ENCODE data around the gene BTN3A1.
"Not testable (repeated sequence)": the region's sequence is repeated elsewhere in the genome, so short reads cannot be mapped to it uniquely, and the experiment has no call there.

Gene BTN3A1

DNA sequence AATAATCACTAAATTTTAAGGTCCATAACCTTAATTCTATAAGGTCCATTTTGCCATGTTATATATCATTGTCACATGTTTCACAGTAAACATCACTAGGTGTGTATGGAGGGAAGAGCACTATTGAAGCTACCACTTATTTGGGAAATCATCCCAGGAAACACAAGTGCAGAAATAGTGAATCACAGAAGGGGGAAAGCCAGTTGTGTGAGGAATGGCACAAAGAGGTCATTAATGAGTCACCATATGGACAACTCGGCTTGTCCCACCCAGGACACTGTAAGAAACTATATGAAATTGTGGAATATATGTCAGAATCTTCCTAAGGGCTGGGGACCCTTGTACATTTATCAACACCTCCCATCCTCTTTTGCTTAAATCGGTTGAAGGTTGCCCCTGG lies 13.7 kb downstream of the BTN3A1 start:
- DNase-seq = no peak

GRCh38 chr6:26416288-26416687 lies 14.2 kb downstream of the BTN3A1 start:
- no peak for DNase-seq

GRCh38 chr6:26418077-26418476 lies 16.0 kb downstream of the BTN3A1 start:
- DNase-seq = not testable (repeated sequence)

- DNase-seq = not testable (repeated sequence)
These were observed 16.7 kb downstream of the BTN3A1 start for GRCh38 chr6:26418795-26419194.

- DNase-seq = peak; percentile 16
These were observed 18.7 kb downstream of the BTN3A1 start for GRCh38 chr6:26420688-26421171.

GRCh38 chr6:26421259-26422144 lies 19.4 kb downstream of the BTN3A1 start:
- DNase-seq = peak; percentile 27

DNA sequence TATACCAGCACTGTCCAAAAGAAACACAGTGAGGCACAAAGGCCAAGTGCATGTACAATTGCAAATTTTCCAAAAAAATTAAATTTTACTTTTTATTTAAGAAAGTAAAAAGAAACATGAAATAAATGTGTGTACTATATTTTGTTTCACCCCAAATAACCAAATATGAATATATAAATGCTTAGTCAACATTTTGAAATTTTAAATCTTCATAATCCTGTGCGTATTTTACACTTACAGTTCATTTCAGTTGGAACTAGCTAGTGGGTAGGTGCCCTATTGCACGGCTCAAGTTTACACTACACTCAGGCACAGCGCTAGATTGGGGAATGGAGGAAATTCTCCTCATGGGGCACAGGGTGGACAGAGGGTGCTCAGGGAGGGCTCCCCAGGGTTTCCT lies 20.3 kb downstream of the BTN3A1 start:
- DNase-seq = no peak

DNA sequence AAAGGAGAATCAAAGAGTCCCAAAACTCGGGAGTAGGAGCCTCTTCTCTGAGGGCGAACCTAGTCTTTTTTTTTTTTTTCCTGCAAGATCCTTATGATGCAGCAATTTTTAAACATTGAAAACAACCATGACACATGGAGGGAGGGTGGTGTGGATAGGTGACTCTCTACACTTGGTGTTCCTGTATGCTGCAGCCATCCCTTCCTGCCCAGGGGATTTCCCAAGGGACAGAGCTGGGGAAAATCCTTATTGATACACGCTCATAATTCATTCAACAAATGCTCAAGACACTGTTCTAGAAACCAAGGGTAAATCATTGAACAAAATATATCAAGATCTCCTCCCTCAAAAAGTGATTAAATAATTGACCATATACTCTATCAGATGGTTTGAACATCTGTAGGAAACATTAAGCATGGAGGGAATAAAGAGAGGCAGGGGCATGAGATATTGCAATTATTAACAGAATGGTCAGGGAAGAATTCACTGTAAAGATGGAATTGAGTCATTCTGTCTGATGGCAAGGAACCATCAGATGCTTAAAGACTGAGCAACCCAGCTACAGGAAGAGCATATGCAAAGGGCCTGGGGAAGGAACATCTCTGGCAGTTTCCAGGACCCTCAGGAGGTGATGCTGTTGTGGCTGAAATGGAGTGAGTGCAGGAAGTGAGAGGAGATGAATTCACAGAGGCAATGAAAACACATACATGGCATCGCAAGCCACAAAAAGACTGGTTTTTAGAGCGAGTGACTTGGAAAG lies 24.8 kb downstream of the BTN3A1 start:
- no peak for DNase-seq

GRCh38 chr6:26427451-26427809 lies 25.4 kb downstream of the BTN3A1 start:
- DNase-seq = no peak

DNA sequence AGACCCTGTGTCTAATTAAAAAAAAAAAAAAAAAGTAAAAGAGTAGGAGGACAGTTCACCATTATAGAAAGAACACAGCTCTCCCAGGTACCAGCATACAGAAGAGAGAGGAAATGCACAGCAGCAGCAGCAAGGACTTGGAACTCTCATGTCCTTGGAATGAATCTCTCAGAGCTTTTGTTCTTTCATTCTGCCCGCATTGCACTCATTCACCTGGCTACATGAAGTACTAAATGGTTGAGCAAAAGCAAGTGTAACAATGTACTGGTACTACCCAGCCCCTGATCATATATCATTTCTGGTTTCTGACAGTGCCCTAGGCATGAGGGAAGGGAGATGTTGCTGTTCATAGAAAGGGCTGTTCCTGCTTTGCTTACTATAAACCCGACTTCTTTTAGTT lies 26.1 kb downstream of the BTN3A1 start:
- no peak for DNase-seq

DNA sequence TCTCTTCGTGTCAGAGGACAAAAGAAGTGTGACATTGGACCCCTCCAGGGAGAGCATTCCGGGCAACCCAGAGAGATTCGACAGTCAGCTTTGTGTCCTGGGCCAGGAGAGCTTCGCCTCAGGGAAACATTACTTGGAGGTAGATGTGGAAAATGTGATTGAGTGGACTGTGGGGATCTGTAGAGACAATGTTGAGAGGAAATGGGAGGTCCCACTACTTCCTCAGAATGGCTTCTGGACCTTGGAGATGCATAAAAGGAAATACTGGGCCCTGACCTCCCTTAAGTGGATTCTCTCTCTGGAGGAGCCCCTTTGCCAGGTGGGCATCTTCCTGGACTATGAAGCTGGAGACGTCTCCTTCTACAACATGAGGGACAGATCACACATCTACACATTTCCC lies 28.7 kb downstream of the BTN3A1 start:
- DNase-seq = no peak

DNA sequence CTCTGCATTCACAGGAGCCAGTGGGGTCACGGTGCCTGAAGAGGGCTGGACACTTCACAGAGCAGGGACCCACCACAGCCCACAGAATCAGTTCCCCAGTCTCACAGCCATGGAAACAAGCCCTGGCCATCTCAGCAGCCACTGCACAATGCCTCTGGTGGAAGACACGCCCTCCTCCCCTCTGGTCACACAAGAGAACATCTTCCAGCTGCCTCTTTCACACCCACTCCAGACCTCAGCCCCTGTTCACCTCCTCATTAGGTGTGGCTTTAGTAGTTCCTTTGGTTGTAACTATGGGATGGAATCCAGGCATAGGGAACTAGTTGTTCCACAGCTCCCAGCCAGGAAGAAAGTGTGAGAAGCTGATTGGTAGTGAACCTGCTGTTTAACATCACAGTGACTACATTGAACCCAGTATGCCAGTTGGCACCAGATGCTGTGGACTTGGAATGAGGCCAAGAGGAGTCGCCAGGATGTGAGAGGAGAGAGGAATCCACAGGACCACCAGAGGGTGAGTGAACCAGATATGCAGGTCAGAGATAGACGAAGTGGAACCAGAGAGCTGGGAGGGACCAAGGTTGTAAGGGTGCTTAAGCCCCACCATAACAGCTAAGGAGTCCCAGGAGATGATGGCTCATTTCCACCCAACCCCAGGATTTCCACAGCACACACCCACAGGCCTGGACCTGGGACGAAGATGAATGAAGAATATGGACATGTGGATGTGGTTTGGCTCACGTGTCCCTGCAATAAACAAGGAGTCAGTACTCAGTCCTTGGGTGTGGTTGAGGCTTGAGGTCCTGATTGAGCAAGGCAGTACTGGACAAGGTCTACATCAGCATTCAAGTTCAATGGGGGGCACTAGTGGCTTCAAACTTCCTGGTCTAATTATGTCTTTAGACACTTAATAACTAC lies 29.4 kb downstream of the BTN3A1 start:
- DNase-seq = no peak

- DNase-seq = no peak
These were observed 30.6 kb downstream of the BTN3A1 start for GRCh38 chr6:26432627-26433201.

DNA sequence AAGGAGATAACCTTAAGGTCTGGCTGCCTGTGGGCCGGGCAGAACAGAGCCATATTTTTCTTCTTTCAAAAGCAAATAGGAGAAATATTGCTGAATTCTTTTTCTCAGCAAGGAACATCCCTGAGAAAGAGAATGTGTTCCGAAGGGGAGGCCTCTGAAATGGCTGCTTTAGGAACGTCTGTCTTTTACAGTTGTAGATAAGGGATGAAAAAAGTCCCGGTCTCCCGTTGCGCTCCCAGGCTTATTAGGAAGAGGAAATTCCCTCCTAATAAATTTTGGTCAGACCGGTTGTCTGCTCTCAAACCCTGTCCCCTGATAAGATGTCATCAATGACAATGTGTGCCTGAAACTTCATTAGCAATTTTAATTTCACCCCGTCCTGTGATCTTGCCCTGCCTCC lies 31.6 kb downstream of the BTN3A1 start:
- DNase-seq = not testable (repeated sequence)

GRCh38 chr6:26436018-26436417 lies 33.9 kb downstream of the BTN3A1 start:
- no peak for DNase-seq

DNA sequence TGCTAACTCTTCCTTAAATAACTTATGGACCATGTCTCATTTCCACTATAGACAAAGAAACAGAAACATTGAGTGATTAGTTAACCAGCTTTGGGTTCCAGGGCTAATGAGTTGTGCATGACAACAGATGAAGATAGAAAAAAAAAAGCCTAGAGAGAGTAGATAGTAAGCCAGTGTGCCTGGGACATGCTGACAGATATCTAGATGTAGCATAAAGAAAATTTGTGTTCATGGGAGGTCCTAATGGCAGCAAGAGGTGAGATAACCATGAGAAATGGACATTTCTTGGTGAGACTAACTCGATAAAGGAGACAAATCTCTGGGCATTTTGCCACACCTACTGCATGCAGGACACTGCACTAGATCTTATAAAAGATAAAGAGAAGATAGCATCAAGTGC lies 35.5 kb downstream of the BTN3A1 start:
- DNase-seq = no peak

- DNase-seq = no peak
These were observed 35.9 kb downstream of the BTN3A1 start for GRCh38 chr6:26438000-26438399.

GRCh38 chr6:26439151-26440125 lies 37.4 kb downstream of the BTN3A1 start:
- DNase-seq = no peak

DNA sequence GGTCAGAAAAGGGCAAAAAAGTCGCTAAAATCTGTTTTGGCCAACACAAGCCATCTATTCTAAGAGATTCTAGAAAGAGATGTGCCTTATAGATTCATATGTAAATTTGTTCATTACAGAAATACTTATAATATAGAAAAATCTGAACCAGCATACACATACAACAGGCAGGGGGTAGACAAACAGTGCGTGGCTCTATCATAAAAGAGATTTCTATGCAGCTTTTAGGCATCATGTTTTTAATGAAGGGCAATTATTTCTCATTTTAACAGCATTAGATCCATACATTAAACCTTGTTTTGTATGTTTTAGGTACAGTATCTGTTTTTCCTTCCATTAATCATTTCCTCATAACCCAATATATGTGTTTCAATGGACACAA lies 38.9 kb downstream of the BTN3A1 start:
- DNase-seq = no peak

GRCh38 chr6:26441977-26442376 lies 39.9 kb downstream of the BTN3A1 start:
- no peak for DNase-seq

- peak; percentile 7 for DNase-seq
These were observed 44.0 kb downstream of the BTN3A1 start for GRCh38 chr6:26445934-26446667.

All from activated CD4-positive, alpha-beta T cell treated with anti-CD3 and anti-CD28 coated beads, Interleukin-2, amount 50 U/mL, for 1 hour (primary cell).